ENCODE data around the gene ENG. TPM values are rescaled to one million over a fixed set of nuclear protein-coding genes. Genes with fewer than 3 reads are reported as not detected.

The ENG gene
- polyA plus RNA-seq, 3 donors, result 15.7 to 26.0 (median 17.9) TPM

DNA sequence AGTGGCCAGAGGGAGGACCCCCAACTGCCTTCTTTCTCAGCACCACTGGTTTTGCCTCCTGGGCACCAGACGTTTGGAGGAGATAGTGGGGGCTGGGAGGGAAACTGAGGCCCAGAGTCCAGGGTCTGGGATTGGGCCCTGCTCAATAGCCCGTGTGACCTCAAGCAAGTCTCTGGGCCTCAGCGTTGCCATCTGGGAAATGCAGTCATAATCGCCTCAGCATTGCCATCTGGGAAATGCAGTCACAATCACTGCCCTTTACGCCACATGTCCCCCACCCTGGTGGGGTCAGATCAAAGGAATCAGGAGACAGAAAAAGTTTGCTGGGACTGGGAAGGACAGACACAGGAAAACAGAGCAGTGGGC, 77.6 kb downstream of the ENG start:
- no peak for DNase-seq
- no peaks in the 10 kb centered on the region for H3K27me3 ChIP-seq (ENCODE audit: control insufficient read depth in 2 of 2, insufficient read depth in 2 of 2, low read length in 2 of 2)
- H3K27ac Mint-ChIP-seq, result peak overlapping the region; percentile 93 to 99 (median 98)
- H3K9ac ChIP-seq (ENCODE audit: insufficient read depth, low read length, poor library complexity, severe bottlenecking), result peak overlapping the region; percentile 90
- H3K4me3 Mint-ChIP-seq, result peak overlapping the region; percentile 99 to 100
- H3K4me3 ChIP-seq (replicated peaks in 1 of 3; ENCODE audit: low read depth in 2 of 3, low read length in 3 of 3), result peak overlapping the region; percentile 74 to 98 (median 91)
- no peak for TF ChIP-seq CTCF (IDR thresholded peaks at IDR 0.05)
- H3K9me3 Mint-ChIP-seq, result peaks cover 0 to 6% (median 0%) of the 10 kb centered on the region in 7 donors
- intact Hi-C loops (cut with micrococcal nuclease), result loop anchor here in 1 of 2 donors (1.0 to 5.0 kb wide), 2 partner anchors 8 to 140 kb away; partner anchors contain the start of gene ST6GALNAC4
- H3K9me3 ChIP-seq (replicated peaks in 1 of 2; ENCODE audit: control insufficient read depth in 1 of 2, insufficient read depth in 1 of 2, low read length in 2 of 2), result no peaks in the 10 kb centered on the region
- peak overlapping the region; percentile 89 for H3K4me2 ChIP-seq (replicated peaks; ENCODE audit: extremely low read depth, low read length, poor library complexity, severe bottlenecking)
- H3K4me1 Mint-ChIP-seq, result peaks cover 73% of the 10 kb centered on the region
- peaks cover 0 to 7% (median 2%) of the 10 kb centered on the region in 3 donors for H3K27me3 Mint-ChIP-seq (ENCODE audit: low read depth in 3 of 3)
- peaks cover 75 to 87% of the 10 kb centered on the region in 2 donors for H3K4me1 ChIP-seq (ENCODE audit: control insufficient read depth in 1 of 2, insufficient read depth in 2 of 2, low read length in 2 of 2)
- peaks cover 95% of the 10 kb centered on the region for H3K79me2 ChIP-seq (ENCODE audit: insufficient read depth, low read length)
- H4K20me1 ChIP-seq (ENCODE audit: insufficient read depth, low read length), result peaks cover 57% of the 10 kb centered on the region
- peaks cover 24 to 44% of the 10 kb centered on the region in 2 donors for H3K36me3 Mint-ChIP-seq
- H3K36me3 ChIP-seq (replicated peaks in 1 of 2; ENCODE audit: control insufficient read depth in 1 of 2, insufficient read depth in 2 of 2, low read length in 2 of 2), result peaks cover 22 to 33% of the 10 kb centered on the region in 2 donors
- WGBS (ENCODE audit: insufficient coverage), result 0% methylated on average over 3 of the region's 5 CpGs
- no peak overlapping the region for H2AFZ ChIP-seq (ENCODE audit: insufficient read depth, low read depth, low read length, poor library complexity, severe bottlenecking)
- peak overlapping the region; percentile 68 to 98 for H3K27ac ChIP-seq (ENCODE audit: low read depth in 1 of 2, low read length in 2 of 2)

DNA sequence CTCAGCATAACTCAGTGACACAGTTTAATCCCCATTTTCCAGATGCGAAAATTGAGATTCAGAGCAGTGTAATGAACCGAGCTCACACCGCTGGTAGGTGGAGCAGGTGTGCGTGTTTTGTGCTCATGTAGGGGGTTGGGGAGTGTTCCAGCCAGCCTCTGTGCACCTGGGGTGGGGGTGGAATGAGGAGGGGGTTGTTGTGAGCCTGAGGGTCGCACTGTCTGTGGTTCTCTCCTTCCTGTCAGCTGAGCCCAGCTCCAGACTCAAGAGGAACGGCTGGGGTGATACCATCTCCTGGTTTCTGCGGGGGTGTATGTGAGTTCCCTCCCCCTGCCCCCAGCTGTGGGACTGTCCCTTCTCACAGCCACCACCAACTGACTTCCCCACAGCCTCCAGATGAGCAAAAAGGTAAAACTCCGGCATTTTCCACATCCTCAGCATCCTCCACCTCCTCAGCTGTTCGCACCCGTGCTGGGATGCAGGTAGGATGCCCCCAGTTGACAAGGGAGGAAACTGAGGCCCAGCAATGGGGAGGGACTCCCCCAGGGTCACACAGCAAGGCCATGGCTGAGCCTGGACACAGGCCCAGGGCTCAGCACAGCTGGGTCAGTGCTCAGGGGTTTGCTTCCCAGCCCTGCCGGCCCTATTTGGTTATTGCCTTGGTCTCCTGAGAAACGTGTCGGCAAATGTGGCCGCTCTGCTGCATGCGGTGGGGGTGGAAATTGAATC, 78.1 kb downstream of the ENG start:
- Mint-ChIP-seq H3K27me3 (ENCODE audit: low read depth in 3 of 3) (peaks cover 0 to 3% (median 2%) of the 10 kb centered on the region in 3 donors), H3K27ac (peak overlapping the region; percentile 93 to 99 (median 98)), H3K4me3 (peak overlapping the region; percentile 99 to 100), H3K36me3 (peaks cover 24 to 43% of the 10 kb centered on the region in 2 donors), H3K4me1 (peaks cover 73% of the 10 kb centered on the region), H3K9me3 (peaks cover 0 to 4% (median 0%) of the 10 kb centered on the region in 7 donors)
- Histone ChIP-seq H3K79me2 (ENCODE audit: insufficient read depth, low read length) (peaks cover 94% of the 10 kb centered on the region), H3K4me3 (replicated peaks in 1 of 3; ENCODE audit: low read depth in 2 of 3, low read length in 3 of 3) (peak overlapping the region; percentile 74 to 98 (median 91)), H3K4me2 (replicated peaks; ENCODE audit: extremely low read depth, low read length, poor library complexity, severe bottlenecking) (peak overlapping the region; percentile 89), H3K9ac (ENCODE audit: insufficient read depth, low read length, poor library complexity, severe bottlenecking) (peak overlapping the region; percentile 90), H2AFZ (ENCODE audit: insufficient read depth, low read depth, low read length, poor library complexity, severe bottlenecking) (no peak overlapping the region), H3K36me3 (replicated peaks in 1 of 2; ENCODE audit: control insufficient read depth in 1 of 2, insufficient read depth in 2 of 2, low read length in 2 of 2) (peaks cover 22 to 37% of the 10 kb centered on the region in 2 donors), H3K4me1 (ENCODE audit: control insufficient read depth in 1 of 2, insufficient read depth in 2 of 2, low read length in 2 of 2) (peaks cover 74 to 87% of the 10 kb centered on the region in 2 donors), H3K9me3 (replicated peaks in 1 of 2; ENCODE audit: control insufficient read depth in 1 of 2, insufficient read depth in 1 of 2, low read length in 2 of 2) (no peaks in the 10 kb centered on the region), H3K27ac (ENCODE audit: low read depth in 1 of 2, low read length in 2 of 2) (peak overlapping the region; percentile 68 to 98), H3K27me3 (ENCODE audit: control insufficient read depth in 2 of 2, insufficient read depth in 2 of 2, low read length in 2 of 2) (no peaks in the 10 kb centered on the region), H4K20me1 (ENCODE audit: insufficient read depth, low read length) (peaks cover 62% of the 10 kb centered on the region)
- no peak for TF ChIP-seq CTCF (IDR thresholded peaks at IDR 0.05)
- intact Hi-C loops (cut with micrococcal nuclease), result loop anchor here in 1 of 2 donors (1.0 to 5.0 kb wide), 2 partner anchors 9 to 141 kb away; partner anchors contain the start of gene ST6GALNAC4
- 1% methylated on average over 11 of the region's 15 CpGs for whole genome bisulfite sequencing (ENCODE audit: insufficient coverage)
- DNase-seq, result peak; percentile 79 to 86 (median 83)

Data from CD14-positive monocyte (primary cell).